Measurements from ENCODE around the gene TOMM40. TPM values are rescaled to one million over a fixed set of nuclear protein-coding genes. Genes with fewer than 3 reads are reported as not detected.
A peak's percentile ranks its signal among the peaks of the same experiment; 100 is the strongest.
"Not testable (repeated sequence)": the region's sequence is repeated elsewhere in the genome, so short reads cannot be mapped to it uniquely, and the experiment has no call there.

TOMM40 gene
- total and polyA plus RNA-seq, 5 donors from 2014 or later, result 22.8 to 27.8 (median 25.7) TPM

DNA sequence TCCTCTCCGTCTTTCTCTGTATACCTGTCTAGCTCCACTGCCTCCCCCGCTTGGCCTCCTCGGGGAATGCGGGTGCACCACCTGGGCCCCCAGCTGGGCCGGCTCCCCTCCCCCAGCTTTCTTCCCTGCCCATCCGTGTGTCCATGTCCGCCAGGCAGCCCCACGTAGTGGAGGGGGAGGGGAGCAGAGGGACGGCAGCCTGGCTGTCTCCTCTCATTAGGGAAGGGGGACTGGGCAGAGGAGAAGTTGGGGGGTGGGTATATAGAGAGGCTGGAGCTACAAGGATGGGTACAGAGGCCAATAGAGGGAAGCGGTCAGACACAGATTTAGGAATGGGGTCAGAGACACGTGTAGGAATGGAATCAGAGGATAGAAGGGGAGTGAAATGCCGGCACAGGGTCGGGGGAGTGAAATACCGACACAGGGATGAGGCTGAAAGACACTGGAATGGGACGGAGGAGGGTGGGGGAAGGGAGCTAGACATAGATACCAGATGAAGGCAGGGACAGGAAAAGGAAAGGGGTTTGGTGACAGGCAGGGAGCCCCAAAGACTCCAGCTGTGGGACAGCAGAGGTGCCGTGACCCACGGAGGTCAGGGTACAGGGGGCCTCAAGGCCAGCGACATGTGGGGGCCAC lies 42.1 kb upstream of the TOMM40 start:
- Mint-ChIP-seq H3K27ac (peak overlapping the region in 1 of 3 donors; percentile 81), H3K4me3 (no peak overlapping the region)

DNA sequence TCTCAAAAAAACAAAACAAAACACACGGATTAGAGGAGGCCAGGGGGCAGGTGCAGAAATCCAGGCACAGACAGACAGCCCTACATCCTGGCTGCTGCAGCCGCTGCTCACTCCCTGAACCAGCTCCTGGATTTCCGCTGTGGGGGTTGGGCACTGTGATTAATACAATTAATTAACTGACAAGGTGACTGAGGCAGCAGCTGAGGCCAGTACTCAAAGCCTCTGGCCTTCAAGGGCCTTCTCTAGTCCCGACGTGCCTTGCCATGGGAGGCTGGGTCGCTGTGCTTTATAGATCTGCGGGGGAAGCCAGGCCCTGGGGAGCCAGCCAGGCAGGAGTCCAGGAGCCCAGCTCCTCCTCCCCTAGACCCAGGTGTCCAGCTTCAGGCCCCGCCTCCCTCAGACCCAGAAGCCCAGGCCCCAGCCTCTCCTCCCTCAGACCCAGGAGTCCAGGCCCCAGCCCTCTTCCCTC lies 40.4 kb upstream of the TOMM40 start:
- peaks cover under 1 to 12% (median 8%) of the 10 kb centered on the region in 4 donors for H3K4me1 Mint-ChIP-seq

More for the DNA sequence above, 42.1 kb upstream of the TOMM40 start:
- no peaks in the 10 kb centered on the region for H3K36me3 ChIP-seq (ENCODE audit: control insufficient read depth, insufficient read depth, low read length)
- peaks cover 35% of the 10 kb centered on the region for H3K4me1 ChIP-seq (ENCODE audit: control insufficient read depth, insufficient read depth, low read length, poor library complexity, severe bottlenecking)
- no peak overlapping the region for H3K4me3 ChIP-seq (ENCODE audit: low read depth, low read length)
- peaks cover 5% of the 10 kb centered on the region for H3K27me3 ChIP-seq (ENCODE audit: control insufficient read depth, insufficient read depth, low read length)
- H3K27me3 Mint-ChIP-seq, result peaks cover 56% of the 10 kb centered on the region
- peaks cover 4% of the 10 kb centered on the region for H3K36me3 Mint-ChIP-seq
- peaks cover 8 to 21% (median 15%) of the 10 kb centered on the region in 4 donors for H3K4me1 Mint-ChIP-seq
- ATAC-seq (ENCODE audit: low read depth in 2 of 2) (no peak), DNase-seq (no peak)
- peaks cover 0 to 3% (median 0%) of the 10 kb centered on the region in 7 donors for H3K9me3 Mint-ChIP-seq
- no peak overlapping the region for H3K27ac ChIP-seq (ENCODE audit: insufficient read depth, low read length, poor library complexity, severe bottlenecking)
- no peaks in the 10 kb centered on the region for H3K9me3 ChIP-seq (ENCODE audit: control insufficient read depth in 2 of 2, low read length in 2 of 2)

DNA sequence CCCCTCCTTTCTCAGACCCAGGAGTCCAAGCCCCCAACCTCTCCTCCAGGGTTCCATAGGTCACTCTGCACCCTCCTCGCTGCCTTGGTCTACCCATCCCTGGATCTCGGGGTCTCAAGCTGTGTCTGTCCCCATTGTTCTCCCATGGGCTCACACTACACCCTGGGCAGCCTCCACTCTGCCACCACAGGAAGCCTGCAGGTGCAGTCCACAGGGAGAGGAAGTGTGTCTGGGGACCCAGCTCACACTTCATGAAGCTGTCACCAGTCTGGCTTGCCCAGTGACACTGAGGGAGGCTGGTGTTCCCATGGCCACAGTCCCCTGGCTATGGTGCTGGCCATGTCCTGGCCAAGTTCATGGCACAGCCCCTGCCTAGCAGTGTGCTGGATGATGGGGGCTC lies 39.6 kb upstream of the TOMM40 start:
- H3K4me3 ChIP-seq (ENCODE audit: low read depth, low read length), result no peak overlapping the region
- H3K9me3 ChIP-seq (ENCODE audit: control insufficient read depth in 2 of 2, low read length in 2 of 2), result no peaks in the 10 kb centered on the region
- ATAC-seq (ENCODE audit: low read depth in 2 of 2) (no peak), DNase-seq (no peak)
- peaks cover 15% of the 10 kb centered on the region for H3K4me1 ChIP-seq (ENCODE audit: control insufficient read depth, insufficient read depth, low read length, poor library complexity, severe bottlenecking)
- H3K36me3 ChIP-seq (ENCODE audit: control insufficient read depth, insufficient read depth, low read length), result no peaks in the 10 kb centered on the region
- H3K27ac Mint-ChIP-seq, result no peak overlapping the region
- H3K36me3 Mint-ChIP-seq, result no peaks in the 10 kb centered on the region
- peaks cover 0 to 10% (median 8%) of the 10 kb centered on the region in 4 donors for H3K4me1 Mint-ChIP-seq
- H3K9me3 Mint-ChIP-seq, result no peaks in the 10 kb centered on the region
- peaks cover 3% of the 10 kb centered on the region for H3K27me3 ChIP-seq (ENCODE audit: control insufficient read depth, insufficient read depth, low read length)
- H3K27ac ChIP-seq (ENCODE audit: insufficient read depth, low read length, poor library complexity, severe bottlenecking), result no peak overlapping the region
- peaks cover 43% of the 10 kb centered on the region for H3K27me3 Mint-ChIP-seq
- no peak overlapping the region for H3K4me3 Mint-ChIP-seq

More for the DNA sequence above, 40.4 kb upstream of the TOMM40 start:
- Histone ChIP-seq H3K4me3 (ENCODE audit: low read depth, low read length) (no peak overlapping the region), H3K36me3 (ENCODE audit: control insufficient read depth, insufficient read depth, low read length) (no peaks in the 10 kb centered on the region), H3K4me1 (ENCODE audit: control insufficient read depth, insufficient read depth, low read length, poor library complexity, severe bottlenecking) (peaks cover 22% of the 10 kb centered on the region), H3K27ac (ENCODE audit: insufficient read depth, low read length, poor library complexity, severe bottlenecking) (no peak overlapping the region), H3K9me3 (ENCODE audit: control insufficient read depth in 2 of 2, low read length in 2 of 2) (no peaks in the 10 kb centered on the region), H3K27me3 (ENCODE audit: control insufficient read depth, insufficient read depth, low read length) (peaks cover 3% of the 10 kb centered on the region)
- Mint-ChIP-seq H3K9me3 (no peaks in the 10 kb centered on the region), H3K36me3 (peaks cover under 1% of the 10 kb centered on the region), H3K4me3 (no peak overlapping the region), H3K27ac (no peak overlapping the region), H3K27me3 (peaks cover 49% of the 10 kb centered on the region)
- DNase-seq (no peak), ATAC-seq (ENCODE audit: low read depth in 2 of 2) (no peak)

DNA sequence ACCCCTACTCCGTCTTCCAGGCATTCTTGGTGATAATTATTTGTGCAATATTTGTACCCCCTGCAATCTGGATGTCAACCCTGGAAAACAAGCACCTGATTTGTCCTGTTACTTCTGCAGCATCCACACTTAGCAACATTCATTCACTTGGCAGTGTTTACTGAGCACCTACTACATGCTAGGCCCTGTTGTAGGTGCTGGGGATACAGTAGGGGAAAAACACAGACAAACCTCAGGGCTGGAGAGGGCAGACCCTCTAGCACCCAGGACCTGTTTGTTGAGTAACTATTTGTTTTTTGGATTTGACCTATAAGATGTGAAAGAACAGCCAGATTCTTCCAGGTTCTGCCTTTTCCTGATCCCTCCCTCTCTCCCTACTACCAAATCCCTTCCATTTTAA lies 35.4 kb upstream of the TOMM40 start:
- Histone ChIP-seq H3K4me3 (ENCODE audit: low read depth, low read length) (no peak overlapping the region), H3K36me3 (ENCODE audit: control insufficient read depth, insufficient read depth, low read length) (no peaks in the 10 kb centered on the region), H3K9me3 (ENCODE audit: control insufficient read depth in 2 of 2, low read length in 2 of 2) (no peaks in the 10 kb centered on the region), H3K27me3 (ENCODE audit: control insufficient read depth, insufficient read depth, low read length) (no peaks in the 10 kb centered on the region), H3K4me1 (ENCODE audit: control insufficient read depth, insufficient read depth, low read length, poor library complexity, severe bottlenecking) (no peaks in the 10 kb centered on the region), H3K27ac (ENCODE audit: insufficient read depth, low read length, poor library complexity, severe bottlenecking) (no peak overlapping the region)
- H3K4me1 Mint-ChIP-seq, result peaks cover 0 to 2% (median 0%) of the 10 kb centered on the region in 4 donors
- DNase-seq (no peak), ATAC-seq (ENCODE audit: low read depth in 2 of 2) (no peak)
- peaks cover 3% of the 10 kb centered on the region for H3K36me3 Mint-ChIP-seq
- H3K27me3 Mint-ChIP-seq, result peaks cover 20% of the 10 kb centered on the region
- no peak overlapping the region for H3K27ac Mint-ChIP-seq
- peak overlapping the region in 1 of 4 donors; percentile 35 for H3K4me3 Mint-ChIP-seq
- H3K9me3 Mint-ChIP-seq, result no peaks in the 10 kb centered on the region

DNA sequence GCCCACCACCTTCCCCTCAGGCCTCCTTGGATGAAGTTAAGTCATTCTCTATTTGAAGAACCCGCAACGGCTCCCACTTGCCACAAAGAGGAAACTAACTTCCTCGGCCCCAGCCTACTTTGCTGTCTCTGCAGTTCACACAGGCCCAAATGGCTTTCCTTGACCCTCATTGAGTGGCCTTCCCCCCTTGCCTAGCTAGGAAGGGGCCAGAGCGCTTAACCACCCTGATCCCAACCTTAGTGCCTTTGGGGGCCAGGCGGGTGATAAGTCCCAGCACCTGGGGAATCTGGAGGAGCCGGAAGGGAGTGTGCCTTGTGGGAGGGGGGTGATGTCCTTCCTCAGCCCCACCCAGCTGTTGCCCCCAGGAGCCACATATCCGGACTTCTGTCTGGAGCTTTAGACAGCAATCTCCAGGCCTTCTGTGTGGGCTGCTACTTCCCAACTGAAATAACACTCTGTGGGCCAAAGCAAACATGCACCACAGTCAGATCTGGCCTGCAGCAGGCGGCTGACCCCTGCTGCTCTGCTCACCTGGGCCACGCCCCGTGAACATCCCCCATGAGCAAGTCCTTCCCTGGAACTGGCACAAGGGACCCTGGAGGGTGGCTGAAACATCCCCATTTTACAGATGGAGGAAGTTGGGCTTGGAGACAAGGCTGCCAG lies 34.5 kb upstream of the TOMM40 start:
- H3K36me3 Mint-ChIP-seq, result peaks cover 3% of the 10 kb centered on the region
- Histone ChIP-seq H3K4me3 (ENCODE audit: low read depth, low read length) (no peak overlapping the region), H3K27ac (ENCODE audit: insufficient read depth, low read length, poor library complexity, severe bottlenecking) (no peak overlapping the region), H3K27me3 (ENCODE audit: control insufficient read depth, insufficient read depth, low read length) (no peaks in the 10 kb centered on the region), H3K36me3 (ENCODE audit: control insufficient read depth, insufficient read depth, low read length) (no peaks in the 10 kb centered on the region), H3K9me3 (ENCODE audit: control insufficient read depth in 2 of 2, low read length in 2 of 2) (no peaks in the 10 kb centered on the region), H3K4me1 (ENCODE audit: control insufficient read depth, insufficient read depth, low read length, poor library complexity, severe bottlenecking) (no peaks in the 10 kb centered on the region)
- no peak for DNase-seq
- H3K4me3 Mint-ChIP-seq, result no peak overlapping the region
- no peak overlapping the region for H3K27ac Mint-ChIP-seq
- no peak for ATAC-seq (ENCODE audit: low read depth in 2 of 2)
- peaks cover 21% of the 10 kb centered on the region for H3K27me3 Mint-ChIP-seq
- no peaks in the 10 kb centered on the region for H3K9me3 Mint-ChIP-seq
- peaks cover 0 to 2% (median 0%) of the 10 kb centered on the region in 4 donors for H3K4me1 Mint-ChIP-seq

DNA sequence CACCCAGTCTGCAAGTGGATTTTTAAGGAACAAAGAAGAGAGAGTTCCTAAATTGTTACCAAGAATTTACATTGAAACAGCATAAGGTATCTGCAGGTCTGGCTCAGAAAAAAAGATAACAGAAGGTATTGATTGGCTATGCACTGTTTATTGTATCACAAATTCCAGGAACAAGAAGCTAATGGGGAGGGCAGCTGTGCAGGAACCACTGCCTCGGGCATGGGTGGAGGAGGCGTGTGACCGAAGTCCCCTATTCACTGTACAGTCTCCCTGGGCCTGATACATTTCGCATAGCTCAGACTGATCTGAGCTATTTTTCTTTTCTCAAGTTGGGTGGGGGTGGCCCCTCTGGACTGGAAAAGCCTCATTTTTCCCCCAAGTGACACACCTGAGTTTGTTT lies 33.2 kb upstream of the TOMM40 start:
- DNase-seq (no peak), ATAC-seq (ENCODE audit: low read depth in 2 of 2) (no peak)
- no peak overlapping the region for H3K27ac Mint-ChIP-seq
- H3K4me3 Mint-ChIP-seq, result no peak overlapping the region
- no peaks in the 10 kb centered on the region for H3K9me3 ChIP-seq (ENCODE audit: control insufficient read depth in 2 of 2, low read length in 2 of 2)
- H3K4me1 ChIP-seq (ENCODE audit: control insufficient read depth, insufficient read depth, low read length, poor library complexity, severe bottlenecking), result no peaks in the 10 kb centered on the region
- no peak overlapping the region for H3K4me3 ChIP-seq (ENCODE audit: low read depth, low read length)
- H3K4me1 Mint-ChIP-seq, result peaks cover 0 to 2% (median 0%) of the 10 kb centered on the region in 4 donors
- H3K36me3 Mint-ChIP-seq, result peaks cover 3% of the 10 kb centered on the region
- H3K27me3 Mint-ChIP-seq, result peaks cover 17% of the 10 kb centered on the region
- H3K36me3 ChIP-seq (ENCODE audit: control insufficient read depth, insufficient read depth, low read length), result no peaks in the 10 kb centered on the region
- H3K27ac ChIP-seq (ENCODE audit: insufficient read depth, low read length, poor library complexity, severe bottlenecking), result no peak overlapping the region
- no peaks in the 10 kb centered on the region for H3K9me3 Mint-ChIP-seq
- no peaks in the 10 kb centered on the region for H3K27me3 ChIP-seq (ENCODE audit: control insufficient read depth, insufficient read depth, low read length)

DNA sequence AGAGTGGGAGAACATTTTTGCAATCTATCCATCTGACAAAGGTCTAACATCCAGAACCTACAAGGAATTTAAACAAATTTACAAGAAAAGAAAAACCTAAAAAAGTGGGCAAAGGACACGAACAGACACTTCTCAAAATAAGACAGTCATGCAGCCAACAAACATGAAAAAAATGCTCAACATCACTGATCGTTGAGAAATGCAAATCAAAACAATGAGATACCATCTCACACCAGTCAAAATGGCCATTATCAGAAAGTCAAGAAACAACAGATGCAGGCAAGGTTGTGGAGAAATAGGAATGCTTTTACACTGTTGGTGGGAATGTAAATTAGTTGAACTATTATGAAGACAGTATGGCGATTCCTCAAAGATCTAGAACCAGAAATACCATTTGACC lies 29.5 kb upstream of the TOMM40 start:
- not testable (repeated sequence) for H3K27me3 ChIP-seq (ENCODE audit: control insufficient read depth, insufficient read depth, low read length); H3K4me1 Mint-ChIP-seq; H3K27ac ChIP-seq (ENCODE audit: insufficient read depth, low read length, poor library complexity, severe bottlenecking); H3K4me3 ChIP-seq (ENCODE audit: low read depth, low read length); H3K4me1 ChIP-seq (ENCODE audit: control insufficient read depth, insufficient read depth, low read length, poor library complexity, severe bottlenecking); H3K36me3 Mint-ChIP-seq; H3K4me3 Mint-ChIP-seq; DNase-seq; H3K27ac Mint-ChIP-seq; H3K36me3 ChIP-seq (ENCODE audit: control insufficient read depth, insufficient read depth, low read length); H3K9me3 ChIP-seq (ENCODE audit: control insufficient read depth in 2 of 2, low read length in 2 of 2); H3K9me3 Mint-ChIP-seq; ATAC-seq (ENCODE audit: low read depth in 2 of 2)
- H3K27me3 Mint-ChIP-seq, result peaks cover 13% of the 10 kb centered on the region

Measured in CD4-positive, CD25-positive, alpha-beta regulatory T cell (primary cell).